GM19035 (cell line): ENCODE measurements around the gene DIRAS1.
A peak's percentile ranks its signal among the peaks of the same experiment; 100 is the strongest.

Experiments used
- ATAC-seq: cut with Tn5 transposase; IDR thresholded peaks from one replicate; pipeline ENCODE4 v1.9.1; 2021; ENCODE audit not compliant: unreplicated experiment

DIRAS1 gene

DNA sequence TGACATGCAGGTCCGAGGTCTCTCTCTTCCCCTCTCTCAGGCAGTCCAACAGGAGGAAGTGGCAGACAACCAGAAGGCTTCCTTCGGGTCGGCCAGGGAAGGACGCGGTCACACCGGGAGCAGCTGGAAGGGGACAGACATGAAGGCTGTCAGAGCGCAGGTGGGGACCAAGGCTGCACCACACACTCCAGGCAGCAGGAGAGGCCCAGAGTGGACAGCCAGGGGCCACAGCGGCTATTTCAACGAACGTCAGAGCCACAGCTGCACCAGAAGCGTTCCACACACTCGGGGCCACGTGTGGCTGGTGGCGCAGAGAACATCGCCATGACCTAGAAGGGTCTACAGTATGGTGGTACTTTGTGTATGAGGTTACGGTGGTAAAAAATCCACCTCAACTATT lies 34.6 kb upstream of the DIRAS1 start:
- no peak for ATAC-seq

DNA sequence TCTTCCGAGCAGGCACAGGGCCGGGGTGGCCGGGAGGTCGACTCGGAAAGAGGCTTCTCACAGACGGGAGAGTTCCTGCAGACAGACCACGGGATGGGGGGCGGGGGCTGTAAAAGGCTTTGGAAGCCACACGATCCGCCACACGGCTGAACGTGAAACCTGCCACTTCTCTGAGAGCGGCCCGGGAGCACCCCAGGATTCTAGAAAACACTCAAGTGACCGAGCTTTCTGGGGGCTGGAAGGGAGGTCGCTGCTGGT lies 34.2 kb upstream of the DIRAS1 start:
- no peak for ATAC-seq

- ATAC-seq, result no peak
Observed at GRCh38 chr19:2754659-2755447, 33.7 kb upstream of the DIRAS1 start.

DNA sequence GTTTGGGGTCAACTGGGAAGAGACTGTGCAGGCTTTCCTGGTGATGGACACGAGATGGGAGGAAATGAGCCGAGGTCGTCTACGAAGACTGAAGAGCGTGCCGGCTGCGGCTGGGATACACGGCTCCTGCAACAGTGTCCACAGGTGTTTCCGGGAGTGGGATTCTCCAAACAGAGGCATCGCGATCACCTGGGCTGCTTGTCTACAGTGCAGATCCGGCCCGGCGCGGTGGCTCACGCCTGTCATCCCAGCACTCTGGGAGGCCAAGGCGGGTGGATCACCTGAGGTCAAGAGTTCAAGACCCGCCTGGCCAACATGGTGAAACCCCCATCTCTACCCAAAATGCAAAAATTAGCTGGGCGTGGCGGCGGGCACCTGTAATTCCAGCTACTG lies 30.3 kb upstream of the DIRAS1 start:
- ATAC-seq, result no peak

GRCh38 chr19:2750808-2751437 lies 29.8 kb upstream of the DIRAS1 start:
- ATAC-seq, result no peak

GRCh38 chr19:2747349-2747748 lies 26.2 kb upstream of the DIRAS1 start:
- peak; percentile 45 for ATAC-seq

- no peak for ATAC-seq
Observed at GRCh38 chr19:2744113-2744512, 22.9 kb upstream of the DIRAS1 start.

- no peak for ATAC-seq
Observed at GRCh38 chr19:2743099-2743498, 21.9 kb upstream of the DIRAS1 start.

DNA sequence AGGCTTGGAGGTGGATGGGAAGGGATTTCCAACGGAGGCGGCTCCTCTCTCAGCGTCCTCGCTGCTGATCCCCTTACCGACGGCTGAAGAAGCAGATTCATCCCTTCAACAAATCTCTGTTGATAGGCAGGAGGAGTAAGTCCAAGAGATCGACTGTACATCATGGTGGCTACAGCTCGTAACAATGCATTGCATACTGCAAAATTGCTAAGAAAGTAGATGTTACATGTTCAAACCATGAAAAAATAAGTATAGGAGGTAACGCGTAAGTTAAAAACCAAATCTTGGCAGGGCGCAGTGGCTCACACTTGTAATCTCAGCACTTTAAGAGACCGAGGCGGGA lies 19.1 kb upstream of the DIRAS1 start:
- no peak for ATAC-seq

- ATAC-seq, result peak; percentile 95
Observed at GRCh38 chr19:2739602-2740313, 18.6 kb upstream of the DIRAS1 start, which contains the start of gene SLC39A3. Gene SLC39A3, minus strand, starts transcription at chr19:2740017. Its CDS starts 2,760 bp downstream, at chr19:2737257.

DNA sequence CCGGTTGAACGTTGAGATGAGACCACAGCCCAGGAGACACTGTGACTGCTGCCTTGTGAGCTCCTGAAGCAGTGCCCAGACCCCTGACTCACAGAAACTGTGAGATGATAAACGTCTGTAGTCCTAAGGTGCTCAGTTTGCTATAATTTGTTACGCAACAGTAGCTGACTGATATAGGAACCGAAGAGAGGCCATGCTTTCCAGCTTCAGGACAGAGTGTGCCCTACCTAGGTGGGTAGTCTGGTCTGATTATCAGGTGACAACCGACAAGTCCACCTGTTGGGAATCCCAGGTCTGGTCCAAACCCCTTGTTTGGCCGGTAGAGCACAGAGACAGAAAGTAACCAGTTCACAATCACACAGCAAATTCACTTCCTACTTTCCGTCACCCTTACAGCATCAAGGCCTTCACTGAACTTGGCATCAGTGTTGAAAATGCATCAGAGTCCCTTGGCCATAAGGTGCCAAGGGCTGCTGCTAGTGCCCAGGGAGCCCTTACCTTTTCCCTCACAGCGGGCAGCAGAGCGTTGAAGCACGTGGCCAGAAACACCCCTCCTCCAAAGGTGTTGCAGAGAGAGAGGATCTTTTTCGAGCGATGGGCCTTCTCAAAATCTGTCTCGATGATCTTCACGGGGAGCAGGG lies 15.5 kb upstream of the DIRAS1 start:
- ATAC-seq, result no peak

DNA sequence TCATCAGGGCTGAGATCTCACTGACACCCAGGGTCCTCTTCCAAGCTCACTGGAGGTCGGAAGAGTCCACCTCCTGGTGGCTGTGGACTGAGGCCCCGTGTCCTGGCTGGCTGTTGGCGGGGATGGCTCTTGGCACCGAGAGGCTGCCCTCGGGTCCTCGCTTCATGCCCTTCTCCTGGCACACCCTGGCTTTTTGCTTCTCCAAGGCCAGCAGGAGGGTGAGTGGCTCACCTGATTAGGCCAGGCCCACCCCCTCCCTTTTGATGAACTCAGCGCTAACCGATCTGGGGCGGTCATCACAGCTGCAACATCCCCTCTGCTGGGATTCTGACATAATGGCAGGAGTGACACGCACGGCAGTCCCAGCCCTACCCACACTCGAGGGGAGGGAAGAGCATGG lies 14.2 kb upstream of the DIRAS1 start:
- no peak for ATAC-seq

- ATAC-seq, result no peak
Observed at GRCh38 chr19:2734589-2735288, 13.6 kb upstream of the DIRAS1 start.

DNA sequence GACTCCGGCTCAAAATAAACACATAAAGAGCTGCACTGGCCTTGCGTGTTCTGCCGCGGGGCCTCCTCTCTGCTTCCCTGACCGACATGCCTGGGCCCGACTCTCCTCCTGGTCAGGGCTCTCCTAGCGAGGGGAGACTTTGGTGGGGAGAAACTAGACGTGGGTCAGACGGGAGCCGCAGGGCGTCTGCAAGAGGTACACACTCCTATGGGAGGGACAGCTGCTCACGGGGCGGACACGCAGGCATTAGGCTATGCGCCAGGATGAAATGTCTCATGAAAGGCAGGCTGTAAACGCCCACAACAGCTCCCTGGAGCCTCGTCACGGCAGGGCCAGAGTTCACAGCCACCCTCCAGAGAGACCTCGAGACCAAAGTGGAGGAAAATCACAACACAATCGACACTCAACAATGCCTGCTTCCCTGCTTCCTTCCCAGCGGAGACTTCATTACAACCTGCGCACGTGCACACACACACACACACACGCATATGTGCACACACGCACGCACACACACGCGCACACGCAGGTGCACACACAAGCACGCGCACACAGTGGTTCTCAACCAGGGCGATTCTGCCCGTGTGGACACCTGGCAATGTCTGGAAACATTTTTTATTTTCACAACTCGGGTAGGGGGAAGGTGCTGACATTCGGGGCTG lies 12.9 kb upstream of the DIRAS1 start:
- ATAC-seq, result no peak

GRCh38 chr19:2732883-2733282 lies 11.7 kb upstream of the DIRAS1 start:
- no peak for ATAC-seq

- no peak for ATAC-seq
Observed at GRCh38 chr19:2732157-2732725, 11.1 kb upstream of the DIRAS1 start.

DNA sequence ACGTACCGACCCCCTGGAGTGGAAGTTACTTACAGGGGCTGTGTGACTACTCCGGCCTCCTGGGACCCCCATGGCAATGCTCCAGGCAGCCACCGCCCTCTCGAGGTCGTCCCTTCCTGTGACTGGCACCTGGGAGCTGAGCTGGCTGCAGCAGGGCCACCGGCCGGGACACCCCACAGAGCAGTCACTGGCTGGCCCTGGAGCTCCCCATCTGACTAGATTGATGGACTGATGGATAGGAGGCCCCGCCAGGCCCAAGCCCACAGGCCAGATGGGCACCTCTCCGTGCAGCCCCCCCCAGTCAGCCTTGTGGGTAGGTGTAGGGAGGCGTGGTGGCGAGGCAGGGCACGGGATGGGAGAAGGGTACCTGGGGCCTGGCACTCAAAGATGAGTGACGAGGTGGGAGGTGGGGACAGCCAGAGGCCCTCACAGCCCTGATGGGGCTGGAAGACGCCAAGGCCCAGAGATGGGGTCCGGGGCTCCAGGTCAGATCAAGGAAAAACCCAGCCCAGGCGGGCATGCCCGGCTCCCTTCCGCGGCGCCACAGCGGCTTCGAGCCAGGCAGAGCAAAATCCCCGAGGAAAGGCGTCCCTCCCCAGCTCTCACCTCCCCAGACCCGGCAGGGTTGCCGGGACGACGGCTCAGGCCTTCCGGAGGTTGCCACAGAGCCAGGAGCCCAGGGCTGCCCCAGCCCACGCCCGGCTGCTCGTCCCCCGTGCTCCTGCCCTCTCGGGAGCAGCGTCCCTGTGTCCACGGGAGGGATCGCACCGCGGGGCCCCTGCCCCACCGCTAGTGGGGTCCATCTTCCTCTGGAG lies 10.2 kb upstream of the DIRAS1 start:
- ATAC-seq, result no peak

- no peak for ATAC-seq
Observed at GRCh38 chr19:2729943-2730818, 9.0 kb upstream of the DIRAS1 start.
